PC-9 (cell line): ENCODE measurements around the gene SLC25A1.

Experiments used
- EZH2 ChIP-seq: fragments of 200-600 bp; sonication (generic); IDR thresholded peaks from 2 replicates; pipeline ENCODE4 v1.8.0; 2017; ENCODE audit warnings: antibody characterized with exemption, low read depth
- TF ChIP-seq, protein P1 (sequence below): fragments of 200-600 bp; sonication (generic); conservative IDR thresholded peaks from 2 replicates; pipeline ENCODE4 v1.6.1; 2017; ENCODE audit warnings: mixed run types, antibody characterized with exemption, mild to moderate bottlenecking, moderate library complexity

DNA sequence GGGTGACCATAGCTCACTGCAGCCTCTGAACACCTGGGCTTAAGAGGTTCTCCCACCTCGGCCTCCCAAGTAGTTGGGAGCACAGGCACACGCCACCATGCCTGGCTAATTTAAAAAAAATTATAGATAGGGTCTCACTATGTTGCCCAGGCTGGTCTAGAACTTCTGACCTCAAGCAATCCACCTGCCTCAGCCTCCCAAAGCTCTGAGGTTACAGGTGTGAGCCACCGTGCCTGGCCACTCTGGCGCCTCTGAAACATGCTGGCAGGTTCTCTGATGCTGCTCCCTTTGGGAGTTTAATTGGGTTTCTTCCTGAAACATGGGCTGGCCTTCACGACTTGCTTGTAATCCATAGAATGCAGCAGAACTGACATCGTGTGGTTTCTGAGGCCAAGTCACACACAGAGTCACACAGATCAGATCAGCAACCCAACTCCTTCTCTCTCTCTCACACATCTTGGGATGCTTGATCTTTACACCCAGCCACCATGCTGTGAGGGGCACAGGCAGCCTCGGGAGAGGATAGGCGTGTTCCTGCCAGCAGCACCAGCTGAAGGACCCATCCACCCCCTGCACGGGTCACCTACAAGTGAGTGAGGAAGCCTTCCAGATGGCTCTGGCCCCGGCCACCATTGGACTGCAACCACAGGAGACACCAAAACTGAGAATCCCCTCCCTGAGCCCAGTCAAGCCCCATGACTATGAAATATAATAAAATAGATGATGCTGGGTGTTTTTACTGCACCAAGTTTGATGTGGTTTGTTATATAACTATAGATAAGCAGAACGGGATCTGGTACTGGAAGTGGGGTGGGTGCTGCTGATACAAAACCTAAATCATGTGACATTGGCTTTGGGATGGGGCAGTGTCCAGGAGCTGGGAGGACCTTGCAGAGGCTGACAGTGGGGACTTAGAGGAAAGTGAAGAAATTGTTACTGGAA, 25.3 kb downstream of the SLC25A1 start:
- TF ChIP-seq, protein P1, sequence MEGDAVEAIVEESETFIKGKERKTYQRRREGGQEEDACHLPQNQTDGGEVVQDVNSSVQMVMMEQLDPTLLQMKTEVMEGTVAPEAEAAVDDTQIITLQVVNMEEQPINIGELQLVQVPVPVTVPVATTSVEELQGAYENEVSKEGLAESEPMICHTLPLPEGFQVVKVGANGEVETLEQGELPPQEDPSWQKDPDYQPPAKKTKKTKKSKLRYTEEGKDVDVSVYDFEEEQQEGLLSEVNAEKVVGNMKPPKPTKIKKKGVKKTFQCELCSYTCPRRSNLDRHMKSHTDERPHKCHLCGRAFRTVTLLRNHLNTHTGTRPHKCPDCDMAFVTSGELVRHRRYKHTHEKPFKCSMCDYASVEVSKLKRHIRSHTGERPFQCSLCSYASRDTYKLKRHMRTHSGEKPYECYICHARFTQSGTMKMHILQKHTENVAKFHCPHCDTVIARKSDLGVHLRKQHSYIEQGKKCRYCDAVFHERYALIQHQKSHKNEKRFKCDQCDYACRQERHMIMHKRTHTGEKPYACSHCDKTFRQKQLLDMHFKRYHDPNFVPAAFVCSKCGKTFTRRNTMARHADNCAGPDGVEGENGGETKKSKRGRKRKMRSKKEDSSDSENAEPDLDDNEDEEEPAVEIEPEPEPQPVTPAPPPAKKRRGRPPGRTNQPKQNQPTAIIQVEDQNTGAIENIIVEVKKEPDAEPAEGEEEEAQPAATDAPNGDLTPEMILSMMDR: no peak
- no peak for TF ChIP-seq EZH2
